OCI-LY3 (cell line): ENCODE measurements around the gene PRR14.
A peak's percentile ranks its signal among the peaks of the same experiment; 100 is the strongest.

Experiments
- H2AFZ ChIP-seq: fragments of 200-600, 300-600 bp; shearing (Covaris generic); 2 replicates; pipeline ENCODE4 v1.6.0; 2014; ENCODE audit warnings: antibody characterized with exemption, low read depth, low read length
- H3K27ac ChIP-seq: fragments of 200-600, 300-600 bp; sonication (generic); 2 replicates; pipeline ENCODE4 v1.5.1; 2014; ENCODE audit warnings: mild to moderate bottlenecking, low read length, moderate library complexity, mixed read lengths
- H3K27me3 ChIP-seq: fragments of 200-600, 300-600 bp; sonication (generic); 2 replicates; pipeline ENCODE4 v1.6.1; 2014; ENCODE audit warnings: low read depth, low read length, mixed read lengths
- H3K36me3 ChIP-seq: fragments of 200-600, 300-600 bp; sonication (generic); replicated peaks from 2 replicates; pipeline ENCODE3; 2014; ENCODE audit warnings: low read depth, low read length, mixed read lengths
- H3K4me1 ChIP-seq: fragments of 300-600, 200-600 bp; sonication (generic); 2 replicates; pipeline ENCODE4 v1.6.1; 2014; ENCODE audit warnings: low read length, mixed read lengths
- H3K4me2 ChIP-seq: fragments of 200-600, 300-600 bp; sonication (generic); 2 replicates; pipeline ENCODE4 v1.6.1; 2014; ENCODE audit warnings: low read length, mixed read lengths
- H3K4me3 ChIP-seq: fragments of 300-600, 200-600 bp; sonication (generic); 2 replicates; pipeline ENCODE4 v1.5.1; 2014; ENCODE audit warnings: antibody characterized with exemption, mild to moderate bottlenecking, low read length, moderate library complexity
- H3K79me2 ChIP-seq: fragments of 300-600, 200-600 bp; shearing (Covaris generic); 2 replicates; pipeline ENCODE4 v1.6.1; 2014; ENCODE audit warnings: mild to moderate bottlenecking, low read length, mixed read lengths
- H3K9ac ChIP-seq: fragments of 300-600, 200-600 bp; shearing (Covaris generic); 2 replicates; pipeline ENCODE4 v1.6.0; 2014; ENCODE audit warnings: mild to moderate bottlenecking, low read length, moderate library complexity
- H3K9me3 ChIP-seq: fragments of 200-600, 300-600 bp; shearing (Covaris generic); 2 replicates; pipeline ENCODE4 v1.6.1; 2014; ENCODE audit warnings: low read length, mixed read lengths; ENCODE audit not compliant: insufficient read depth
- H4K20me1 ChIP-seq: fragments of 200-600, 300-600 bp; sonication (generic); 2 replicates; pipeline ENCODE4 v1.6.1; 2016; ENCODE audit warnings: low read length, mixed read lengths; ENCODE audit not compliant: insufficient read depth
- CTCF ChIP-seq: fragments of 200-600, 300-600 bp; sonication (generic); IDR thresholded peaks from 2 replicates; pipeline ENCODE4 v1.5.1; 2014; ENCODE audit warnings: antibody characterized with exemption, low read length, low read depth
- EZH2phosphoT487 ChIP-seq: fragments of 200-600 bp; shearing (Covaris generic); IDR thresholded peaks from 2 replicates; pipeline ENCODE4 v1.6.1; 2018; ENCODE audit warnings: antibody characterized with exemption, mixed run types, low read depth

PRR14 gene

GRCh38 chr16:30645727-30646126 lies 5.0 kb upstream of the PRR14 start:
- no peaks in the 10 kb centered on the region for H4K20me1 ChIP-seq
- H3K4me1 ChIP-seq = peaks cover 8% of the 10 kb centered on the region; the same call in 1 of the 2 replicates
- H3K9me3 ChIP-seq = no peaks in the 10 kb centered on the region
- no peak overlapping the region for H3K4me2 ChIP-seq
- H3K27ac ChIP-seq = no peak overlapping the region
- no peak overlapping the region for H3K4me3 ChIP-seq
- TF ChIP-seq CTCF (no peak), EZH2phosphoT487 (no peak)
- H3K9ac ChIP-seq = no peak overlapping the region
- H3K27me3 ChIP-seq = no peaks in the 10 kb centered on the region
- no peak overlapping the region for H2AFZ ChIP-seq
- no peaks in the 10 kb centered on the region for H3K79me2 ChIP-seq
- no peaks in the 10 kb centered on the region for H3K36me3 ChIP-seq

- Histone ChIP-seq H3K4me1 (peaks cover 12% of the 10 kb centered on the region), H3K9me3 (no peaks in the 10 kb centered on the region), H3K36me3 (no peaks in the 10 kb centered on the region), H2AFZ (no peak overlapping the region), H3K4me3 (no peak overlapping the region), H3K27ac (no peak overlapping the region), H3K79me2 (peaks cover 11% of the 10 kb centered on the region), H3K4me2 (no peak overlapping the region), H3K27me3 (no peaks in the 10 kb centered on the region), H4K20me1 (no peaks in the 10 kb centered on the region), H3K9ac (no peak overlapping the region)
- TF ChIP-seq CTCF = no peak
- no peak for TF ChIP-seq EZH2phosphoT487
These were observed 3.5 kb upstream of the PRR14 start for GRCh38 chr16:30647274-30647571.

GRCh38 chr16:30649725-30650368 lies 913 bp upstream of the PRR14 start:
- Histone ChIP-seq H3K9ac (peak overlapping the region; percentile 75), H3K4me3 (peak overlapping the region; percentile 96), H3K9me3 (no peaks in the 10 kb centered on the region), H3K27me3 (no peaks in the 10 kb centered on the region), H3K79me2 (peaks cover 22% of the 10 kb centered on the region), H4K20me1 (no peaks in the 10 kb centered on the region), H3K27ac (peak overlapping the region; percentile 78), H3K4me2 (peak overlapping the region; percentile 86), H3K4me1 (peaks cover 23% of the 10 kb centered on the region), H2AFZ (peak overlapping the region; percentile 58), H3K36me3 (peaks cover 14% of the 10 kb centered on the region)
- TF ChIP-seq EZH2phosphoT487 (no peak), CTCF (no peak)

GRCh38 chr16:30651124-30652004 lies 604 bp downstream of the PRR14 start:
- no peaks in the 10 kb centered on the region for H3K9me3 ChIP-seq
- H3K79me2 ChIP-seq = peaks cover 22% of the 10 kb centered on the region
- peaks cover 25% of the 10 kb centered on the region for H3K36me3 ChIP-seq
- peak overlapping the region; percentile 96 for H3K4me3 ChIP-seq
- peak overlapping the region; percentile 95 for H3K4me2 ChIP-seq
- H3K27me3 ChIP-seq = no peaks in the 10 kb centered on the region
- peak overlapping the region; percentile 51 for H2AFZ ChIP-seq
- TF ChIP-seq EZH2phosphoT487 (no peak), CTCF (peak; percentile 72)
- peak overlapping the region; percentile 99 for H3K9ac ChIP-seq
- H3K4me1 ChIP-seq = peaks cover 23% of the 10 kb centered on the region
- peak overlapping the region; percentile 91 for H3K27ac ChIP-seq
- H4K20me1 ChIP-seq = no peaks in the 10 kb centered on the region
